Hepatocyte (in vitro differentiated cells): Measurements from ENCODE around the gene MCM6.

Experiments
- EZH2 ChIP-seq: fragments of 200-600 bp; sonication (generic); IDR thresholded peaks from 2 replicates; pipeline ENCODE4 v1.6.1; 2016; ENCODE audit warnings: antibody characterized with exemption, mild to moderate bottlenecking, borderline replicate concordance
- TF ChIP-seq, protein P1 (sequence below): fragments of 200-600 bp; sonication (generic); IDR thresholded peaks from 2 replicates; pipeline ENCODE4 v1.5.1; 2016; ENCODE audit warnings: antibody characterized with exemption, mild to moderate bottlenecking; ENCODE audit not compliant: poor library complexity

DNA sequence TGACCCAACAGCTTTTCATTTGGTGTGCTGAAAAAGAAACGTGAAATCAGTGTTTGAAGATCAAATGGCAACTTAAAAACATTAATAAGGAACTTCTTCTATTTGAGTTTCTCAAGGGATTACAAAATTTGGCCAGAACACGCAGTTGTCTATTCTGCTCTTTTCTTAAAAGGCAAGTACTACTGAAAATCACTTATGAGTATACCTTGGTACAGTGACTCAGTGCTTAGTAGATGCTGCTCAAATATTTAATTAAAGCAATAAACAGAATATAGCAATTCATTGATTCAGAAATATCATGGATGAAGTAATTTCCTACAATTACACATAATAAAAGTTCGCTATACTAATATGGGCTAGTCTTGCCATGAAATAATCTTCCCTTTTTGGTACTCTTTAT lies 38.2 kb upstream of the MCM6 start:
- TF ChIP-seq, protein P1, sequence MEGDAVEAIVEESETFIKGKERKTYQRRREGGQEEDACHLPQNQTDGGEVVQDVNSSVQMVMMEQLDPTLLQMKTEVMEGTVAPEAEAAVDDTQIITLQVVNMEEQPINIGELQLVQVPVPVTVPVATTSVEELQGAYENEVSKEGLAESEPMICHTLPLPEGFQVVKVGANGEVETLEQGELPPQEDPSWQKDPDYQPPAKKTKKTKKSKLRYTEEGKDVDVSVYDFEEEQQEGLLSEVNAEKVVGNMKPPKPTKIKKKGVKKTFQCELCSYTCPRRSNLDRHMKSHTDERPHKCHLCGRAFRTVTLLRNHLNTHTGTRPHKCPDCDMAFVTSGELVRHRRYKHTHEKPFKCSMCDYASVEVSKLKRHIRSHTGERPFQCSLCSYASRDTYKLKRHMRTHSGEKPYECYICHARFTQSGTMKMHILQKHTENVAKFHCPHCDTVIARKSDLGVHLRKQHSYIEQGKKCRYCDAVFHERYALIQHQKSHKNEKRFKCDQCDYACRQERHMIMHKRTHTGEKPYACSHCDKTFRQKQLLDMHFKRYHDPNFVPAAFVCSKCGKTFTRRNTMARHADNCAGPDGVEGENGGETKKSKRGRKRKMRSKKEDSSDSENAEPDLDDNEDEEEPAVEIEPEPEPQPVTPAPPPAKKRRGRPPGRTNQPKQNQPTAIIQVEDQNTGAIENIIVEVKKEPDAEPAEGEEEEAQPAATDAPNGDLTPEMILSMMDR = no peak
- no peak for TF ChIP-seq EZH2
